ENCODE results near the gene LTBP1. TPM values are rescaled to one million over a fixed set of nuclear protein-coding genes. Genes with fewer than 3 reads are reported as not detected.

Gene LTBP1
- total RNA-seq, 4 donors from 2014 or later, result 15.8 to 56.7 (median 28.3) TPM

DNA sequence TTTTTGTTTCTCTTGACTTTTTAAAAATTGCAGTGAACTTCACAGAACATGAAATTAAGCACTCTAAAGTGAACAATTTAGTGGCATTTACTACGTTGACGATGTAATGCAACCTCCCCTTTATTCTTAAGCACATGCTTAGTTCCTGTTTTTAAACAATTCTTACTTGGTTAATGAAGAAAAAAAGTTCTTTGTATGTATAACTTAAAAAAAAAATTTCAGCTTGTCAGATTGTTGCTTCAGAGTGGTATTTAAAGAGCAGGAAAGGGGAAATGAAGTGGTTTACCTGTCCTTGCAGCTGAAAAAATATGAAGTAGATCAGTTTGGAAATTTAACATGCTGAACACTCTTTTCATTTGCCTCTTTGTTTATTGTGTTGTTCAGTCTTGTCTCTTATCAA is 434.0 kb downstream of the LTBP1 start:
- WGBS, 2 donors (ENCODE audit: low coverage in 1 of 2), result 70 to 100% methylated on average over 2 of the region's 2 CpGs
- no peak for TF ChIP-seq EP300 (IDR thresholded peaks at IDR 0.05; ENCODE audit: low read depth)
- no peak for TF ChIP-seq POLR2A (IDR thresholded peaks at IDR 0.05)
- TF ChIP-seq CTCF (IDR thresholded peaks at IDR 0.05), result no peak
- no peak for TF ChIP-seq POLR2AphosphoS5 (IDR thresholded peaks at IDR 0.05)
- H3K4me1 ChIP-seq, result no peaks in the 10 kb centered on the region
- no peaks in the 10 kb centered on the region for H3K9me3 ChIP-seq
- no peak overlapping the region for H3K27ac ChIP-seq
- no peak for DNase-seq
- no peaks in the 10 kb centered on the region for H3K36me3 ChIP-seq
- H3K4me3 ChIP-seq, result no peak overlapping the region
- intact Hi-C loops (cut with DNase I; ENCODE audit: low total_unique reads), result no loop called here
- in situ Hi-C loops (cut with MboI; ENCODE audit: low pct_ligation_motif_present in 1 of 4, low pct_unique_long_range_greater_than_20kb in 1 of 4, low sequenced_read_pairs in 3 of 4), result loop anchor here in 3 of 4 donors (25.0 kb wide), 2 partner anchors 593 to 618 kb away; no protein-coding TSS in a partner anchor
- H3K27me3 ChIP-seq, result no peaks in the 10 kb centered on the region

DNA sequence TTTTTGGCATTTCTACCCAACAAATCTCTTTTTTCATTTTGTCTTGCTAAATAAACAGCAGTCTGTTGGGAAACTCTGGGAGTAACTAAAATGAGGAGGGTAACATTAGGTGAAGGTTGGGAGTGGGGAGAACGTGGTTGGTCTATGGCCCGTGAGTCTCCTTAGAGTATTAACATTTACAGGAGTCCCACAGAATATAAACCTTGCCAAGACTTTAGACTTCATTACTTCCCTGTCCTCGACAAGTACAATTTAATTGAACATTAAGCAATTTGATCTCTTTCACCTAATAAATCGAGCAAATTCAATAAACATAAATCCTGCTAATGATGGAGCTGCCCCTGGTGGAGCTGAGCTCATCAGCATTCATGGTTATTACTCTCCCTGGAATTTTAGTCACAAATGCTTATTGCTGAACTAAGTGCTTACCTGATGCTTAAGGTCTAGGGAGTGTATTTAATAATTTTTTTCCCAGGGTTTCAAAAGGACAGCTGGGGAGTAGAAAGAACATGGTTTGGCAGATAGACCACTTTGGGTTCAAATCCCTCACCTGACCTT is 434.6 kb downstream of the LTBP1 start:
- no peak for DNase-seq
- Histone ChIP-seq H3K9me3 (no peaks in the 10 kb centered on the region), H3K27ac (no peak overlapping the region), H3K27me3 (no peaks in the 10 kb centered on the region), H3K36me3 (no peaks in the 10 kb centered on the region), H3K4me3 (no peak overlapping the region), H3K4me1 (no peaks in the 10 kb centered on the region)
- WGBS, 2 donors (ENCODE audit: low coverage in 1 of 2), result 83 to 84% methylated on average over 4 of the region's 4 CpGs
- in situ Hi-C loops (cut with MboI; ENCODE audit: low pct_ligation_motif_present in 1 of 4, low pct_unique_long_range_greater_than_20kb in 1 of 4, low sequenced_read_pairs in 3 of 4), result loop anchor here in 3 of 4 donors (25.0 kb wide), 2 partner anchors 594 to 619 kb away; no protein-coding TSS in a partner anchor
- intact Hi-C loops (cut with DNase I; ENCODE audit: low total_unique reads), result no loop called here
- TF ChIP-seq POLR2AphosphoS5 (IDR thresholded peaks at IDR 0.05), result no peak
- no peak for TF ChIP-seq CTCF (IDR thresholded peaks at IDR 0.05)
- no peak for TF ChIP-seq EP300 (IDR thresholded peaks at IDR 0.05; ENCODE audit: low read depth)
- no peak for TF ChIP-seq POLR2A (IDR thresholded peaks at IDR 0.05)

GRCh38 chr2:33383855-33384598 is 437.3 kb downstream of the LTBP1 start:
- Histone ChIP-seq H3K4me1 (no peaks in the 10 kb centered on the region), H3K27me3 (no peaks in the 10 kb centered on the region), H3K9me3 (no peaks in the 10 kb centered on the region), H3K36me3 (no peaks in the 10 kb centered on the region), H3K27ac (no peak overlapping the region), H3K4me3 (no peak overlapping the region)
- 72 to 90% methylated on average over 2 to 8 of the region's 8 CpGs for WGBS, 2 donors (ENCODE audit: low coverage in 1 of 2)
- intact Hi-C loops (cut with DNase I; ENCODE audit: low total_unique reads), result no loop called here
- in situ Hi-C loops (cut with MboI; ENCODE audit: low pct_ligation_motif_present in 1 of 4, low pct_unique_long_range_greater_than_20kb in 1 of 4, low sequenced_read_pairs in 3 of 4), result loop anchor here in 3 of 4 donors (25.0 kb wide), 2 partner anchors 597 to 622 kb away; no protein-coding TSS in a partner anchor
- DNase-seq, result no peak
- TF ChIP-seq POLR2AphosphoS5 (IDR thresholded peaks at IDR 0.05) (no peak), POLR2A (IDR thresholded peaks at IDR 0.05) (no peak), CTCF (IDR thresholded peaks at IDR 0.05) (no peak), EP300 (IDR thresholded peaks at IDR 0.05; ENCODE audit: low read depth) (no peak)

- no peak for TF ChIP-seq CTCF (IDR thresholded peaks at IDR 0.05)
- TF ChIP-seq EP300 (IDR thresholded peaks at IDR 0.05; ENCODE audit: low read depth), result no peak
- no peak for TF ChIP-seq POLR2A (IDR thresholded peaks at IDR 0.05)
- no peak for TF ChIP-seq POLR2AphosphoS5 (IDR thresholded peaks at IDR 0.05)
- Histone ChIP-seq H3K27me3 (no peaks in the 10 kb centered on the region), H3K27ac (no peak overlapping the region), H3K36me3 (no peaks in the 10 kb centered on the region), H3K9me3 (no peaks in the 10 kb centered on the region), H3K4me1 (no peaks in the 10 kb centered on the region), H3K4me3 (no peak overlapping the region)
- in situ Hi-C loops (cut with MboI; ENCODE audit: low pct_ligation_motif_present in 1 of 4, low pct_unique_long_range_greater_than_20kb in 1 of 4, low sequenced_read_pairs in 3 of 4), result loop anchor here in 3 of 4 donors (25.0 kb wide), 2 partner anchors 597 to 622 kb away; no protein-coding TSS in a partner anchor
- WGBS, 2 donors (ENCODE audit: low coverage in 1 of 2), result 97 to 100% methylated on average over 1 to 2 of the region's 2 CpGs
- intact Hi-C loops (cut with DNase I; ENCODE audit: low total_unique reads), result no loop called here
- no peak for DNase-seq
Measured at GRCh38 chr2:33384599-33384961, 437.8 kb downstream of the LTBP1 start.

Data from transverse colon (tissue), 4 donors.